ENCODE data around the gene PKMYT1. TPM values are rescaled to one million over a fixed set of nuclear protein-coding genes. Genes with fewer than 3 reads are reported as not detected.

PKMYT1 gene
- total and polyA plus RNA-seq, 9 of the 15 experiments (the other 6 are each of a cell fraction or from before 2014, with no cell fraction given) = 8.7 to 201 (median 37.8) TPM

DNA sequence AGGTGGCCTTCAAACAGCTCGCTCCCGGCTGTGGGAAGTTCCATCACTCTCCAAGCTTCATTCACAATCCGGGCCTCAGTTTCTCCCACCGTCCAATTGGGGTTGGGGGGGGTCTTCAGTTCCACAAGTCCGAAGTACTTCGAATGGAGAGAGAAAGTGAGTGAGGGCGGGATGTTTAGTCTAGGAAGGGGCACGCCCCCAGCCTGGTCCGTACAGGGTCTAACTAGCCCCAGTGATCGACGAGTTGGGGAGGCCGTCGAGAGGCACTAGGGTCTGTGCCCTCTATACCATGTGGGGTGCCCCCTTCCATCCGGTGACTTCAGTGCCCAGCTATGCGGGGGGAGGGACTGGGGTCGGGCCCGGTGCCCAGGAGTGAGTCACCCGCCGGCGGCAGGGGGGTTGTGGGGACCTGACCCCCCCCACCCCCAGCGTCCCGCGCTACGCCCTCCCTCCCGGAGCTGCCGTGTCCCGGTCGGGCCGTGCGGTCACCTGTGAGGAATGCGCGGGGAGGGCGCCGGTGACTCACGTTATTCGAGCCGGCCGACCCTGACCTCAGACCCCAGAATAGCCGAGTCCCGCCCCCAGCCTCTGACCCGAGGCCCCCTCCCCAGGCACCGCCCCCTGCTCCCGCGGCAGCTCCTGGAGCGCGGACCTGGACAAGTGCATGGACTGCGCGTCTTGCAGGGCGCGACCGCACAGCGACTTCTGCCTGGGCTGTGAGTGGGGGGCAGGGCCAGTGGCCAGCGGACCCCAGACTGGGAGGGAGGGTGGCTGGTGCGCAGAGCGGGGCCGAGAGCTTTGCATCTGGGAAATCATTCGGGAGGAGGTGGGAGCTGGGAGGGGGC lies 40.6 kb upstream of the PKMYT1 start:
- Histone ChIP-seq H3K79me2 (ENCODE audit: control insufficient read depth, insufficient read depth, low read length) (peaks cover 42% of the 10 kb centered on the region), H3K27ac (ENCODE audit: extremely low read depth, low read depth, low read length) (peak overlapping the region; percentile 90), H3K4me1 (replicated peaks in 1 of 2; ENCODE audit: control insufficient read depth in 2 of 2, insufficient read depth in 2 of 2, low read length in 2 of 2) (peaks cover 36 to 92% of the 10 kb centered on the region in 2 experiments), H3K9me3 (replicated peaks; ENCODE audit: control insufficient read depth, insufficient read depth, low read depth, low read length) (no peaks in the 10 kb centered on the region), H3K4me3 (peak overlapping the region; percentile 82), H3K9me1 (ENCODE audit: control insufficient read depth, insufficient read depth, low read length) (peaks cover 2% of the 10 kb centered on the region), H3K9ac (ENCODE audit: insufficient read depth in 1 of 2, low read depth in 2 of 2, low read length in 2 of 2) (peak overlapping the region; percentile 88 to 94), H3K4me2 (ENCODE audit: insufficient read depth, low read length) (peak overlapping the region; percentile 83), H2AFZ (ENCODE audit: low read depth, low read length) (peak overlapping the region; percentile 46; the same call in 1 of the 2 replicates), H3K27me3 (ENCODE audit: control insufficient read depth in 2 of 2, insufficient read depth in 2 of 2, low read length in 2 of 2) (no peaks in the 10 kb centered on the region), H3K36me3 (ENCODE audit: control insufficient read depth, insufficient read depth, low read length) (peaks cover 22% of the 10 kb centered on the region; the same call in 2 of the 3 replicates), H4K20me1 (replicated peaks; ENCODE audit: control insufficient read depth, insufficient read depth, low read length) (peaks cover 28% of the 10 kb centered on the region)
- FAIRE-seq = no peak
- peak; percentile 32 for ATAC-seq
- in situ Hi-C loops (cut with MboI) = no loop called here
- DNase-seq (ENCODE audit: extremely low read depth in 1 of 4, low spot score in 3 of 4) = peak; percentile 76 to 78 (median 78)
- ChIA-PET POLR2A (interaction anchor here (0.8 to 3.3 kb wide), 7 partner anchors 10 to 54 kb away, joined by 3 to 29 read pairs (median 6); no protein-coding TSS in a partner anchor), CTCF (ENCODE audit: low intra/inter-chr PET ratio) (no interaction called here)
- intact Hi-C loops (cut with micrococcal nuclease) = loop anchor here (1.0 to 10.0 kb wide), 2 partner anchors 13 to 56 kb away; partner anchors contain the start of genes KREMEN2 and PAQR4
- BruUV-seq (replicated peaks) = TSS peak; percentile 59
- WGBS (ENCODE audit: insufficient coverage, low coverage, missing lambda C conversion rate) = 1% methylated on average over 36 of the region's 57 CpGs
- TF ChIP-seq ZNF140 (CRISPR knock-in tag; IDR thresholded peaks at IDR 0.05) (no peak), NCOR1 (IDR thresholded peaks at IDR 0.05) (peak; percentile 44; the same call in 1 of the 2 replicates), ZBTB7A (IDR thresholded peaks at IDR 0.05; ENCODE audit: borderline replicate concordance, control insufficient read depth, low read depth, low read length) (peak; percentile 78), NRF1 (conservative IDR thresholded peaks at IDR 0.05 in 1 of 2, IDR thresholded peaks at IDR 0.05 in 1 of 2) (0 out of 4 replicates have a peak, but pooled peaks have one; percentile 2 to 15), CREM (IDR thresholded peaks at IDR 0.05; ENCODE audit: low read depth) (peak; percentile 14; the same call in 1 of the 2 replicates), FOXK1 (CRISPR knock-in tag; IDR thresholded peaks at IDR 0.05; ENCODE audit: borderline replicate concordance) (peak; percentile 81; the same call in 1 of the 2 replicates), SMARCA4 (IDR thresholded peaks at IDR 0.05) (peak; percentile 70; the same call in 1 of the 2 replicates), ZBTB17 (CRISPR knock-in tag; IDR thresholded peaks at IDR 0.05) (0 out of 2 replicates have a peak, but pooled peaks have one; percentile 4)
- TF ChIP-seq, protein P1, sequence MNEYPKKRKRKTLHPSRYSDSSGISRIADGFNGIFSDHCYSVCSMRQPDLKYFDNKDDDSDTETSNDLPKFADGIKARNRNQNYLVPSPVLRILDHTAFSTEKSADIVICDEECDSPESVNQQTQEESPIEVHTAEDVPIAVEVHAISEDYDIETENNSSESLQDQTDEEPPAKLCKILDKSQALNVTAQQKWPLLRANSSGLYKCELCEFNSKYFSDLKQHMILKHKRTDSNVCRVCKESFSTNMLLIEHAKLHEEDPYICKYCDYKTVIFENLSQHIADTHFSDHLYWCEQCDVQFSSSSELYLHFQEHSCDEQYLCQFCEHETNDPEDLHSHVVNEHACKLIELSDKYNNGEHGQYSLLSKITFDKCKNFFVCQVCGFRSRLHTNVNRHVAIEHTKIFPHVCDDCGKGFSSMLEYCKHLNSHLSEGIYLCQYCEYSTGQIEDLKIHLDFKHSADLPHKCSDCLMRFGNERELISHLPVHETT (CRISPR knock-in tag; conservative IDR thresholded peaks at IDR 0.05 in 1 of 2, IDR thresholded peaks at IDR 0.05 in 1 of 2) = peak in 1 of 2 experiments; percentile 17; a peak in 1 of 4 replicates
- TF ChIP-seq, protein P2, sequence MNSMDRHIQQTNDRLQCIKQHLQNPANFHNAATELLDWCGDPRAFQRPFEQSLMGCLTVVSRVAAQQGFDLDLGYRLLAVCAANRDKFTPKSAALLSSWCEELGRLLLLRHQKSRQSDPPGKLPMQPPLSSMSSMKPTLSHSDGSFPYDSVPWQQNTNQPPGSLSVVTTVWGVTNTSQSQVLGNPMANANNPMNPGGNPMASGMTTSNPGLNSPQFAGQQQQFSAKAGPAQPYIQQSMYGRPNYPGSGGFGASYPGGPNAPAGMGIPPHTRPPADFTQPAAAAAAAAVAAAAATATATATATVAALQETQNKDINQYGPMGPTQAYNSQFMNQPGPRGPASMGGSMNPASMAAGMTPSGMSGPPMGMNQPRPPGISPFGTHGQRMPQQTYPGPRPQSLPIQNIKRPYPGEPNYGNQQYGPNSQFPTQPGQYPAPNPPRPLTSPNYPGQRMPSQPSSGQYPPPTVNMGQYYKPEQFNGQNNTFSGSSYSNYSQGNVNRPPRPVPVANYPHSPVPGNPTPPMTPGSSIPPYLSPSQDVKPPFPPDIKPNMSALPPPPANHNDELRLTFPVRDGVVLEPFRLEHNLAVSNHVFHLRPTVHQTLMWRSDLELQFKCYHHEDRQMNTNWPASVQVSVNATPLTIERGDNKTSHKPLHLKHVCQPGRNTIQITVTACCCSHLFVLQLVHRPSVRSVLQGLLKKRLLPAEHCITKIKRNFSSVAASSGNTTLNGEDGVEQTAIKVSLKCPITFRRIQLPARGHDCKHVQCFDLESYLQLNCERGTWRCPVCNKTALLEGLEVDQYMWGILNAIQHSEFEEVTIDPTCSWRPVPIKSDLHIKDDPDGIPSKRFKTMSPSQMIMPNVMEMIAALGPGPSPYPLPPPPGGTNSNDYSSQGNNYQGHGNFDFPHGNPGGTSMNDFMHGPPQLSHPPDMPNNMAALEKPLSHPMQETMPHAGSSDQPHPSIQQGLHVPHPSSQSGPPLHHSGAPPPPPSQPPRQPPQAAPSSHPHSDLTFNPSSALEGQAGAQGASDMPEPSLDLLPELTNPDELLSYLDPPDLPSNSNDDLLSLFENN (IDR thresholded peaks at IDR 0.05; ENCODE audit: low read depth in 2 of 2, low read length in 2 of 2) = peak in 1 of 2 experiments; percentile 7; a peak in 2 of 4 replicates
- TF ChIP-seq, protein P3, sequence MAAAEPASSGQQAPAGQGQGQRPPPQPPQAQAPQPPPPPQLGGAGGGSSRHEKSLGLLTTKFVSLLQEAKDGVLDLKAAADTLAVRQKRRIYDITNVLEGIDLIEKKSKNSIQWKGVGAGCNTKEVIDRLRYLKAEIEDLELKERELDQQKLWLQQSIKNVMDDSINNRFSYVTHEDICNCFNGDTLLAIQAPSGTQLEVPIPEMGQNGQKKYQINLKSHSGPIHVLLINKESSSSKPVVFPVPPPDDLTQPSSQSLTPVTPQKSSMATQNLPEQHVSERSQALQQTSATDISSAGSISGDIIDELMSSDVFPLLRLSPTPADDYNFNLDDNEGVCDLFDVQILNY (CRISPR knock-in tag; IDR thresholded peaks at IDR 0.05) = no peak
- TF ChIP-seq, protein P4, sequence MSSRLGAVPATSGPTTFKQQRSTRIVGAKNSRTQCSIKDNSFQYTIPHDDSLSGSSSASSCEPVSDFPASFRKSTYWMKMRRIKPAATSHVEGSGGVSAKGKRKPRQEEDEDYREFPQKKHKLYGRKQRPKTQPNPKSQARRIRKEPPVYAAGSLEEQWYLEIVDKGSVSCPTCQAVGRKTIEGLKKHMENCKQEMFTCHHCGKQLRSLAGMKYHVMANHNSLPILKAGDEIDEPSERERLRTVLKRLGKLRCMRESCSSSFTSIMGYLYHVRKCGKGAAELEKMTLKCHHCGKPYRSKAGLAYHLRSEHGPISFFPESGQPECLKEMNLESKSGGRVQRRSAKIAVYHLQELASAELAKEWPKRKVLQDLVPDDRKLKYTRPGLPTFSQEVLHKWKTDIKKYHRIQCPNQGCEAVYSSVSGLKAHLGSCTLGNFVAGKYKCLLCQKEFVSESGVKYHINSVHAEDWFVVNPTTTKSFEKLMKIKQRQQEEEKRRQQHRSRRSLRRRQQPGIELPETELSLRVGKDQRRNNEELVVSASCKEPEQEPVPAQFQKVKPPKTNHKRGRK (tag; IDR thresholded peaks at IDR 0.05) = no peak
